Pons (tissue), 1 donor: ENCODE results near the gene ERH.
A peak's percentile ranks its signal among the peaks of the same experiment; 100 is the strongest.
"Not testable (repeated sequence)": the region's sequence is repeated elsewhere in the genome, so short reads cannot be mapped to it uniquely, and the experiment has no call there.

Source experiments
- DNase-seq: peaks from one replicate; pipeline ENCODE4 v3.0.0-alpha.2; 2016; ENCODE audit warnings: low spot score

ERH gene

DNA sequence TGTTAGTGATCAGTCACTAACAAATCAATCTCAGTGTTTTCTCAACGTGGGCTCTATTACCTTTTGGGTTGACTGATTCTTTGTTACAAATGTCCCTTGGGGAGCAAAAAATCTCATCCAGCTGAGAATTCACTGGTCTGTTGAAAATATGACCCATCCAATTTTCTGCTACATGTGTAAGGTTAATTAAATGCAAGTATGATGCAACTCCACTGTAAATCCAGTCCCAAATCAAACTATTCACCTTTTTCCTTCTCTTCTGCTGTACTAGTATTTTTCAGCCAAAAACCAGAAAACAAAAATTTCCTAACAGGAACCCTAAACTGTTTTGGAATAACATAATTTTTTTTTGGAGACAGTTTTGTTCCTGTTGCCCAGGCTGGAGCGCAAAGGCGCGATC, 2.2 kb downstream of the ERH start:
- DNase-seq = no peak

DNA sequence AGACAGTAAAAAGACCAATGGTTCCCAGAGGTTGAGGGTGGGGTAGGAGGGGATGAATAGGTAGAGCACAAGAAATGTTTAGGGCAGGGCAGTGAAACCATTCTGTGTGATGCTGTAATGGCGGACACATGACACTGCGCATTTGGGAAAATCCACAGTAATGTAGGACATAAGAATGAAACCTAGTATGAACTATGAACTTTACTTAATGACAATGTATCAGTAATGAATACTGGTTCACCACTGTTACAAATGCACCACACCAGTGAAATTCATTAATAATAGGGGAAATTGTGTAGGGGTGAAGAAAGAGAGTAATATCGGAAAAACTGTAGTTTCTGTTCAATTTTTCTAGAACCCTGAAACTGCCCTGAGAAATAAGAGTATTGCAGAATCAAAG, 5.6 kb downstream of the ERH start:
- DNase-seq = no peak

DNA sequence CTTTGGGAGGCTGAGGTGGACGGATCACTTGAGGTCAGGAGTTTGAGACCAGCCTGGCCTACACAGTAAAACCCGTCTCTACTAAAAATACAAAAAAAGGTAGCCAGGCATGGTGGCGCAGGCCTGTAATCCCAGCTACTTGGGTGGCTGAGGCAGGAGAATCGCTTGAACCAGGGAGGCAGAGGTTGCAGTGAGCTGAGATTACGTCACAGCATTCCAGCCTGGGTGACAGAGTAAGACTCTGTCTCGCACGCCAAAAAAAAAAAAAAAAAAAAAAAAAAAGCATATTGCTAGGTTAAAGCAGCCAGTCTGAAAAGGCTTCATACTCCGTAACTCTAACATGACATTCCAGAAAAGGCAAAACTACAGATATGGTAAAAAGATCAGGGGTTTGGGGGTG, 6.7 kb downstream of the ERH start:
- DNase-seq = not testable (repeated sequence)

DNA sequence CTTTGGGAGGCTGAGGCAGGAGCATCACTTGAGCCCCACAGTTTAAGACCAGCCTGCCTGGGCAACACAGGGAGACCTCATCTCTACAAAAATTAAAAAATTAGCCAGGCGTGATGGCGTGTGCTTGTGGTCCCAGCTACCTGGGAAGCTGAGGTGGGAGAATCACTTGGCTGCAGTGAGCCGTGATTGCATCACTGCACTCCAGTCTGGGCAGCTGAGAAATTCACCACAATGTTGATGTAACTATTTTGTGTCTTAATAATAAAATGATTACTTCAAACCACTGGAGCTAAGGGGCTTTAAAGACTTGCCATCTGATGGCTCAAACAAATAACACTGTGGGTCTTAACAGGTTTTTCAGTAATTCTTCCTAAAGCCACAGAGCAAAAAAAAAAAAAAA, 10.8 kb downstream of the ERH start:
- DNase-seq = no peak

DNA sequence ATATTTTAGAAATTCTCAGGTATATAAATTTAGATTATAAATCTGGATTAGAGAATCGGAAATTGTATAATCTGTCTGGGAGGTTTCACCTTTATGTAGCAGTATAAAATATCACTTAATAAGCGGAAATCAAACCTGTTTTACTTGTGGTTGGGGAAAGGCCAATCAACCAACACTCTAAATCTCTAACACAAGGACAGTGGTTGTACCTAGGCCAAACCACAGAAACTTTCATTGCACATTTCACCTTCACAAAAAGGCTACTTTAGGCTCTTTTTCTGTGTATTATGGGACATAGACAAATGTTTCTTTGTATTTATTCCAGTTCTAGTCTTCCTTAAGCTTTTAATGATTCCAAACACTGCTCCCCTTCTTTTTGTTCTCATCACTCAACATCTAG, 19.8 kb downstream of the ERH start:
- DNase-seq = no peak

DNA sequence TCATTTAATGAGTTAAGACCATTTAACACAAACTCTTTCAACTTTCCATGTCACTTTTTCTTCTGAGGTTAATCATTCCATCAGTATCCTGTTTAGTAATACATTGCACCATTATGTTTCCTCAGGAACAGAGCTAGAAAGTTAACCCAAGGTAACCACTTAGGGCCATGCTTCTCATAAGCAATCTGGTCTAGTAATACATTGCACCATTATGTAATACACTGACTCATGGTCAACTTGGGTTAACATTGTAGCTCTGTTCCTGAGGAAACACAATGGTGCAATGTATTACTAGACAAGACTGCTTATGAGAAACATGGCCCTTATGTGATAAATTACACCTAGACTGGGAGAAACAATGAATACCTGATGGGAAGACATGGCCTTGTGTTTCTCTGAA, 21.7 kb downstream of the ERH start:
- no peak for DNase-seq

DNA sequence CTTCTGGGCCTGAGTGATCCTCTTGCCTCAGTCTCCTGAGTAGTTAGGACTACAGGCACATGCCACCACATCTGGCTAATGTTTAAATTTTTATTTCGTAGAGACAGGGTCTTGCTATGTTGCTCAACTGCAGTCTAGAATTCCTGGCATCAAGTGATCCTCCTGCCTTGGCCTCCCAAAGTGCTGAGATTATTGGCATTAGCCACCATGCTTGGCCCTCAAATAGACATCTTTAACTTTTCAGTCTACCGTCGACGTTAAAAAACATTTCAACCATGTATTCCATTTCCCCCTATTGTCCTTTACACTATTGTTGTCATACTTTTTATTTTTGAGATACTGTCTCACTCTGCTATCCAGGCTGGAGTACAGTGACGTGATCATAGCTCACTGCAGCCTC, 22.4 kb downstream of the ERH start:
- no peak for DNase-seq

DNA sequence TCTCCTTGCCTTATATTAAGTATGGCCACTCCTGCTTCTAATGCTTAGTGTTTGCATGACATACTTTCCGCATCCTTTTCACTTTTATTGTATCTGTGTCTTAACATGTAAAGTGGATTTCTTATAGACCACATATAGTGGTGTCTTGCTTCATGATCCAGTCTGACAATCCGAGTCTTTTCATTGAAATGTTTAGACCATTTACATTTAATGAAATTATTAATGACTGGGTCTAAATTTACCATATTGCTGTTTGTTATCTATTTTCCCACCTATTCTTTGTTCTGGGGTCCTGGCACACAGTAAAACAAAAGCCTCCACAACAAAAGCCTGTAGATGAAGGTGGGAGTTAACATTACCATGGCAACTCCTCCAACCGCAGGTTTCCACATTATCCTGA, 22.9 kb downstream of the ERH start:
- no peak for DNase-seq

DNA sequence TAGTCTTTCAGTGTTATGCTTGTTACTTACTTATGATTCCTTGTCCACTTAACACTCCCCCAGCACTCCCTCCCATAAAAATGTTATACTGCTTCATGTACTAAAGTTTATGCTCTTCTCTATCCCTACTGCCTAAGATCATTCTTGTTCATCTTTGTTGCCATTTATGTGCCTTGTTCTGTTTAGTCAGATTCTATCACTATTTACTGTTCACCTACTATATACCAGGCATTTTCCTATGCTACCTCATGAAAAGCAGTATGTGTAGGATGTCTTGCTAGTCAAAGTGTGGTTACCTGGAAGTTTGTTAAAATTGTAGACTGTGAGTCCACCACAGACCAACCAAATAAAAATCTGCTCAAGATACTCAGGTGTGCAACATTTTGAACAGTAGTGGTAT, 23.9 kb downstream of the ERH start:
- no peak for DNase-seq

DNA sequence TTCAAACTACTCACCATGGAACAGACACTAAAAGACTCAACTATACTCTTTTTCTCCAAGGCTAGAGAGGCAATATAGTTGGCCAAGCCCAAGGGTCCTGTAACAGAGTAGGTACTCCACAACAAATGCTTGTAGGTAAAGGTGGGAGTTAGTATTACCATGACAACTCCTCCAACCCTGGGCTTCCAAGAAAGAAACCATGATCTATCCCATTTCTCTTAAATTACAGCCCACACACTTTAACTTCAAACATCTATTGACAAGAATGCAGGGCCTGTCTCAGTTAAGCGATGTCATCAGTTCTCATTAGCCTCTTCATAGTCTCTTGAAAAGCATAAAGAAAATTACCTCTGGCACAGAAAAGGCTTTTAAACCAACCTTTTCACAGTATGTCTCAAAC, 25.0 kb downstream of the ERH start:
- DNase-seq = no peak

DNA sequence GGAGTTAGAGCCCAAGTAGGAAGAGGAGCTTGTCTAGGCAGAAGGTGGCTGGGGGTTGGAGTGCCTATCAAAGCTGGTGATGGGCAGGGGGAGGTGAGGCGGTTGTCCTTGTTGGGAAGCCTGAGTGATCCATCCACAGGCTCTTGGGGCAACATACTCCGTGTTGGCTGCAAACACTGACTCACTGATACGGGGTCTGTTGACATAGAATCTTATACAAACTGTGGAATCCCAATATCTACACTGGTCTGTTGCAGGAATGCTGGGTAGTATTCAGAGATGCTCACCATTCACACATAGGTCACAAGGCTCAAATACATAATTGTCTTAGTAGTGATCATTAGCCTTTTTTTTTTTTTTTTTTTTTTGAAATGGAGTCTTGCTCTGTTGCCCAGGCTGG, 26.0 kb downstream of the ERH start:
- no peak for DNase-seq

DNA sequence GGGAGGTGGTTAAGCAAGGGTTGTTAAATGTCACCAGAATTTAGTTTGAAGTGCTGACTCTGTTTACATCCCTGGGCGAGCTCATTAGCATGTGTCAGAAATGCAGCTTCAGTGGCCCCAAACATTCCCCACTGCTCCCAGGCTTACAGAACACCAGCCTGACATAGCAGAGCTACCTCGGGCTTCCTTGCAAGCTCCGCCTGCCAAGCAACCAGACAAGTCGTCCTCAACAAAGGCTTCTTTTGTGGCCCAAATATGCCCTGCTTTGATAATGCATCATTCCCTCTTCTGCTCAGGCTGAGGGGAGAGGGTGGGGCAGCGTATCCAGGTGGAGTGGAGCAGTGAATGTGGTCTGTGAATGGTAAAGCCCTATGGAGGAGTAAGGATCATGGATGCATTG, 28.0 kb downstream of the ERH start:
- DNase-seq = no peak

DNA sequence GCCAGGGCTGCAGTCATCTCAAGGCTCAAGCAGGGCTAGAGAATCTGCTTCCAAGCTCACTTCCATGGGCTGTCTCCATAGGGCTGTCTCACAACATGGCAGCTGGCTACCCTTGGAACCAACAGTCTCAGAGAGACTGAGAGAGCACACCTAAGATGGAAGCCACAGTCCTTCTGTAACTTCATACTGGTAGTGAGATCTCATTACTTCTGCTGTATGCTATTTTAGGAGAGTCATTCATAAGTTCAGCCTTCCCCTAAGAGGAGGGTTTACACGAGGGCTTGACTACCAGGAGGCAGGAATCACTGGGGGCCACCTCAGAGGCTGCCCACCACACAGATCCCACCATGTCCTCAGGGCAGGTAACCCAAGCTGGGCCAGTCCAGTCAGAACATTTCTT, 29.7 kb downstream of the ERH start:
- no peak for DNase-seq

DNA sequence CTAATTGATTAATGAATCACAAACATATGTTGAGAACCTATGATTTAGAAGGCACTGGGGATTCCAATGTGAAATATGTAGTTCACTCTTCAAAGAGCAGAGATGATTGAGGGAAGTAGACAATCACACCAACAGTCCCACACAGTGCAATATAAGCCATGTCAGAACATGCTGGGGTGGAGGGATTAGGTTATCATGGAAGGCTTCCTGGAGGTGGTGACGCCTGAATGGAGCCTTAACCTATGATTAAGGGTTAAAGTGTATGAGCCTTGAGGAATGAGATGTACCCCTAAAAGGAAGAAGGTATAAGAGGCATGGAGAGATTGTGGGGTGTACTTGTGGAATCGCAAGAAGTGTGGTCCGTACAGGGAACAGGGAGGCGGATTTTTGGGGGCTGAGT, 31.3 kb downstream of the ERH start:
- no peak for DNase-seq

DNA sequence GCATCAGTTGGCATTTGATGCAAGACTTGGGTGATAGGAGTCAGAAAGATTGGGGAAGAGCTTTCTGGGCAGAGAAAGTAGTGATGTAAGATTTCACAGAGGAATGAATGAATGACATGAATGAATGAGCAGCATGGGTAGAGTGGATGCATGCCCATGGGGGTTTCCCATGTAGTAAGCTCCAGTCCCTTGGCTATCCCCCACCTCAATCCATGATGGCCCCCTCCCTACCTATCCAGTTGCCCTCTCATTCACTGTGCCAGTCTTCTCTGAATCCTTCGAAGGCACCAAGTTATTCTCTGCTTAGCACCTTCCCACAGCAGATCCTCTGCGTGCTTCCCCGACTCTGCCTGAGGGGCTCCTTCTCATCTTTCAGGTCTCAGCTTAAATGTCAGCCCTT, 32.0 kb downstream of the ERH start:
- DNase-seq = no peak

DNA sequence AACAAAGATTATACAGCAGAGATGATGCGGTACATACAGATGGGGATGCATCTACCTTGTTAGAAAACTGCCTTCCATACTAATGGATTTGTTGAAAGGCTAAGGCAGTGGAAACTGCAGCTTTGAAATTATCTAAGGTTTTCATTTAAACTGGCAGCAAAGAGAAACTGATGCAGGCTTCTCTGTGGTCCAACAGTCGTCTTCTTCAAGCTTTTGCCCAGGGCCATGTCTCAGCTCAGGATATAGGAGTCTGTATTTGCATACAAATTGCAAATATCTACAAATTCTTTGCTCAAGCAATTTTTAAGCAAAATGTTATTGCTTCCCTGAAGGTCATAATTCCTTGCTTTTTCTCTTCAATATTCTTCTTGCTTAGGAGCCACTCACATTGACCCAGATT, 33.7 kb downstream of the ERH start:
- no peak for DNase-seq

DNA sequence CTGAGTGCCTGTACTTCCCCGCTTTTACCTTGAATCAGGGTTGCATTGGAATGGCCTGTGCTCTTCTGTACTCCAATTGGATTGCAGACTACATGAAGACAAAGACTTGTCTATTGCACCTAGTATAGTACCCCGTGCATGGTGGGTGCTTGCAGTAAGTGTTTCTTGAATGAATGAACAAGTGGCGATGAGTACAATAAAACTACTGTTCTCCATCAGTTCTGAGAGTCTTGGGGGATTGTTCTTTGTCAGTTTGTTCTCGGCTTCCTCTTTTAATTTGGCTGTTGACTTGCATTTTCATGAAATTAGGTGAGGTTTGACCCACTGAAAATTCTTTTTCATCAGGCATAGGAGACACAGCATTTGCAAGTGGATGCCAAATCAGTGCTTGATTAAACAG, 34.1 kb downstream of the ERH start:
- DNase-seq = peak; percentile 79

DNA sequence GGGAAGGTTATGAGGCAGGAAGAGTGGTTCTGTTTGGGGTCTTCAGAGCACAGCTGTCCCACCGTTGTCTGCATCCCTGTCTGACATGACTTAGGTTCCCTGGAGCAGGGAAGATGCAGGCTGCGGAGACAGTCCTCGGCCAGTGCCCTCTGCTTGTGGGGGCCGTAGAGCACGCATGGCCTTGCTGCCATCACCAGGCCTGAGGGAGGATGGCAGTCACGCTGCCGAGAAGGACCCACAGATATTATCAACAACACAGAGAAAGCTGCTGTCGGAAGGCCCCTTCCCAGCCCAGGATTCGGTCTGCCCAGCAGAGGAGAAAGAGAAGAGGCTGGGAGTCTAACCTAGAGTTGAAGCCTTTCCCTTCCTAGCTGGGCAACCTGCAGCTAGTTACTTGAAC, 35.0 kb downstream of the ERH start:
- peak; percentile 46 for DNase-seq

DNA sequence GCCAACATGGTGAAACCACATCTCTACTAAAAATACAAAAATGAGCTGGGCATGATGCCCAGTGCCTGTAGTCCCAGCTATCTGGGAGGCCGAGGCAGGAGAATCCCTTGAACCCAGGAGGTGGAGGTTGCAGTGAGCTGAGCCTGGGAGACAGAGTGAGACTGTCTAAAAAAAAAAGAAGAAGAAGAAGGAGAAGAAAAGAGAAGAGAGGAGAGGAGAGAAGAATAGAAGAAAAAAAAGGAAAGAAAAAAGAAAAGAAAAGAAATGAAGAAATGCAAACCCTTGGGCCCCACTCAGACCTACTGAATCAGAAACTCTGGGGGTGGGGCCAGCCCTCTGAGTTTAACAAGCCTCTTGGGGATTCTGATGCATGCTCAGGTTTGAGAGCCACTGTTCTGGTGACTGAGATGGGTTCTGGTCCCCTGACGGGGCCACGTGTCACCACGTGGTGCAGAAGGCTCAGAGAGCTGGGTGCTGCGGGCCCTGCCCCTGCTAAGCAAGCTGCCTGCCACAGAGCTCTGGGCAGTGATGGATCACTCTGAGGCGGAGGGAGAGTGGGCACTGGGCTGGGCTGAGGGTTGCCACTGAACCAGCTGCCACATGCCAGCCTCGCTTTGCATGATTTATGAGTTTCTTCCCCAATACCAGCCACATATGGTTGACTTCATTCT, 37.5 kb downstream of the ERH start:
- no peak for DNase-seq

DNA sequence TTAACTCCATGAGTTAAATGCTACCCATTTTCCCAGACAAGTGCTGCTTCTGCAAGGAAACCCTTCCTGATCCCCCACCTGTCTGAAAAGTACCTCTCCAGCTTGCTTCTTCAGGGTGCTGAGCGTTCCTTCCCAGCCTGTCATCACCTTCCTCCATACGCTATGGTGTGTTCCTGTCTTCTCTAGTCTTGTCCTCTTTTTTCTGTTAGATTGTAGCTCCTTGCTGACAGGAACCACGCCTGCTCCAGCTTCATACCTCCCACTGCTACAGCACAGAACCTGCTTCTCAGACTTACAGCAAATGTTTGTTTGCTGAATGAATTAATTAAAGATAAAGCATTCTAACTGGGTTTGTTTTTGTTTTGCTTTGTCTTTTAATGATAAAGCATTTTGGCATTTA, 39.1 kb downstream of the ERH start:
- no peak for DNase-seq

DNA sequence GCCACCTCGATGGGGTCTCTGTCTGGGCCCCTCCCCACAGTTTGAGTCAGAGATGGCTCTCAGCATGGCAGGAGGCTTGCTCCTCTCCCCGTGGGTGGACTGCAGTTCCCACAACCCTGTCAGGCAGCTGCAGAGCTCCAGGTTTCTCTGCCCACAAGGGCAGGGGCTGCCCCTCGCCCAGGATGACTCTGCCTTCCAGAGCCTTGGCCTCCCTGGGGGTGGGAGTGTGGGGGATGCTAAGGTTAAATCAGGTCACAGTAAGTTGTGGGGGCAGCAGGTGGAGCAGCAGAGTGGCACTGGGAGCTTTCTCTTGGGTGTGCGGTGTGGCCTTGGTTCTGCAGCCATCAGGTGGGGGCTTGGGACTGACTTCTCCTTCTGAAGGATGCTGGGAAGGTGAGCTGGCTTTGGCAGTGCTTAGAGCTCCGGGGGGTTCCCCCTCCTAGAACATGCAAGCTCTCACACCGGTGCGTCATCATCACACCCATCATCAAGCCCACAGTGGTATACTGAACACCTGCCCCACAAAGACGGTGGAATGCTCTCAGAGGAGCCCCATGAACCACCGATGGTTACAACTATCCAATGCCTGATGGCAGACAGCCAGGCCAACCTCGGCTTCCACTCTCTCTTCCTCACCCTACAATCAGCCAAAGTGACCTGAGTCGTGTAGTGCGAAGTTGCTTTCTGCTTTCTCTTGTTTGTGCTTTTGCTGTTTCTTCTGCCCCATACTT, 39.7 kb downstream of the ERH start:
- no peak for DNase-seq

DNA sequence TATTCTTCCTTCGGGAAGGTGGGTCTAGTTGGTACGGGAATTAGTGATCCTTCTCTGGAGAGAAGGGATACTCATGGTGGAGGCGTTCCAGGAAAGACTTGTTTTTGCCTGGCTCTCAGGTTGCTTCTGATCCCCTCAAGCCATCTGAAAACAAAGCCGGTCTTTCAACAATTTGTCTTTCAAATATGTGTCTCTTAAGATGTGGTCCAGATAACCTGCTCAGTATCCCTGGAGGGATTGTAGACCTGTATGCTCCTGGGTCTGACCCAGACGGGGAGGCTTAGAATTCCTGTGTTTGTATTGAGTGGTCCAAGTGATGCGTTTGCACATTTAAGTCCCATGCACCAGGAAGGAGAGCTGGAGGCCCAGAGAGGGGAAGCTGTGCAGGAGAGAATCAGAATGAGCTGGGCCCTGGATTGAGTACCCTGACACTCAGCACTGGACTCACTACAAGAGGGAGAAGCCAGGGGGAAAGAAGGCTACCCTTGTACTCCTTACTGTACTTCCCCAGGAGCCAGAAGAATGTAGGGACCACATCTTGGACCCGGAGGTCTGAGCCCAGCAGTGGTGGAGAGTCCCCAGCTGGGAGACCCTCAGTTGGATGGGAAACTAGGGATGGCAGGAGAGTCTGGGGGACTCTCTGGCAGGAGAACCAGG, 40.4 kb downstream of the ERH start:
- DNase-seq = no peak

DNA sequence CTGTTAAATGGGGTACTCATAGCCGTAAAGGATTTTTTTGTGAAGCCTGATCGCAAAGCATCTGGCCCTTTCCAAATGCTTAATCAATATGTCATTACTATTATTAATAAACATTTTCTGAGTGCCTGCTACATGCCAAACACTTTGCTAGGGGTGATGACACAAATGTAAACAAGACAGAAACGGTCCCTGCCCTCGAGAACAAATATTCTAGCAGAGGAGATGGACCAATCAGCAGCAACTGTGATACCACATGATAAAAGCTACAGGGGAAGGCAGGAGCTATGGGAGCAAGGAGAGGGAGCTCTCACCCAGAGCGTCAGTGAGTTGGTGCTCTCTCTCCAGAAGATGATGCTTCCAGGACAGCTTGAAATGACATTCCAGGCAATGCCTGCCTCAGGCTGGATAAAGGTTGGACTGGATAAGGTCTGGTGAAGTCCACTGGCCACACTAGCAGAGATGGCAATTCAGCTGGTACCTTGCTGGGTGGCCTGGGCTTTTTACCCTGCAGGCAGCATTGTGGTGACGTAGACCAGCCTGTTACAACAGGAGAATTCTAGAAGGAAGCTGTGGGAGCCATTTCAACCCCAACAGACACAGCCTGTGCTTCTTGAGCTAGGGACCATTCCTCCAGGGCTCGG, 41.1 kb downstream of the ERH start:
- DNase-seq = no peak
